Esophagus muscularis mucosa (tissue), 3 donors: ENCODE data around the gene TADA2B.

ENCODE experiments used
- CTCF ChIP-seq, 3 experiments: fragments of 200-600 bp in 2 of 3; fragments of 450-650 bp in 1 of 3; sonication (generic) in 2 of 3; IDR thresholded peaks; one replicate each; pipeline ENCODE4 v1.5.1; 2017 to 2019; ENCODE audit warnings: antibody characterized with exemption in 3 of 3, mild to moderate bottlenecking in 2 of 3, moderate library complexity in 1 of 3
- EP300 ChIP-seq: sonication (generic); formaldehyde crosslinking; IDR thresholded peaks from one replicate; pipeline ENCODE4 v1.6.1; 2017; ENCODE audit warnings: antibody characterized with exemption

DNA sequence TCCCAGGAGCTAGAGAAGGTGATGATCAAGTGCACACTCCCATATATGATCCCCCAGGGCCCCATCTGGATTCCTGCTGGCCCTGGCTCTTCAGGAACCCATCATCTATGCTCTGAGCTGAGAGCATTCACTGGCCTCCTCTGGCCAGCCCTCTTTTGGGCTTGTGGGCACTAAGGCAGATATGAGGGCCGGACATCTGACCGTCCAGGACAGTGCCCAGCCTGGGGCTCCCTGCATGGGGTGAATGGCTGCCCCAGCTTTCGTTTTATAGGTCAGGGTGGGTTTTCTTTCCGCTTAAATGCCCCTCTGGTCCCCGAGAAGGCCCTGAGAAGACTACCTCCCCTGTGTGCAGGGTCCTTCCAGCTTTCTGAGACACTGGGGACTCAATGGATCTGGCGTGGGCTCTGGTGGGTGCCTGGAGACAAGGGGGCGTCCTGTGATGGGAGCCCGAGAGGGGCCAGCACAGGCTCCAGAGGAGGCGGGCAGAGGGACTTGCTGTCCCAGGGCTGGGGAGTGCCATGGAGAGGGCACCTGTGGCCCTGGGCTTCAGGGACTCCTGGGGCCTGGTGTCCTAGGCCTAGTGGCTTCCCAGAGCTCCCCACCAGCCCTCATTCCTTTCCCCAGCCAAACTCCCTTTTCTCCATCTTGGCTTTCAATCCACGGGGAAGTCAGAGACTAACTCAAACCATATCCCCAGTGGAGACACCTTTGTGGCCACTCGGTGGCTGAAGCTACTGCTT, 64.2 kb downstream of the TADA2B start:
- no peak for TF ChIP-seq CTCF (IDR thresholded peaks at IDR 0.05)
- no peak for TF ChIP-seq EP300
